GM19455 (cell line): ENCODE results near the gene NRROS.

Source experiments
- ATAC-seq: cut with Tn5 transposase; IDR thresholded peaks from one replicate; pipeline ENCODE4 v1.9.1; 2021; ENCODE audit not compliant: unreplicated experiment

The NRROS gene

GRCh38 chr3:196673632-196674031 lies 34.1 kb downstream of the NRROS start:
- no peak for ATAC-seq

GRCh38 chr3:196677353-196677752 lies 37.9 kb downstream of the NRROS start:
- no peak for ATAC-seq

- no peak for ATAC-seq
Measured at GRCh38 chr3:196677931-196678330, 38.4 kb downstream of the NRROS start.

DNA sequence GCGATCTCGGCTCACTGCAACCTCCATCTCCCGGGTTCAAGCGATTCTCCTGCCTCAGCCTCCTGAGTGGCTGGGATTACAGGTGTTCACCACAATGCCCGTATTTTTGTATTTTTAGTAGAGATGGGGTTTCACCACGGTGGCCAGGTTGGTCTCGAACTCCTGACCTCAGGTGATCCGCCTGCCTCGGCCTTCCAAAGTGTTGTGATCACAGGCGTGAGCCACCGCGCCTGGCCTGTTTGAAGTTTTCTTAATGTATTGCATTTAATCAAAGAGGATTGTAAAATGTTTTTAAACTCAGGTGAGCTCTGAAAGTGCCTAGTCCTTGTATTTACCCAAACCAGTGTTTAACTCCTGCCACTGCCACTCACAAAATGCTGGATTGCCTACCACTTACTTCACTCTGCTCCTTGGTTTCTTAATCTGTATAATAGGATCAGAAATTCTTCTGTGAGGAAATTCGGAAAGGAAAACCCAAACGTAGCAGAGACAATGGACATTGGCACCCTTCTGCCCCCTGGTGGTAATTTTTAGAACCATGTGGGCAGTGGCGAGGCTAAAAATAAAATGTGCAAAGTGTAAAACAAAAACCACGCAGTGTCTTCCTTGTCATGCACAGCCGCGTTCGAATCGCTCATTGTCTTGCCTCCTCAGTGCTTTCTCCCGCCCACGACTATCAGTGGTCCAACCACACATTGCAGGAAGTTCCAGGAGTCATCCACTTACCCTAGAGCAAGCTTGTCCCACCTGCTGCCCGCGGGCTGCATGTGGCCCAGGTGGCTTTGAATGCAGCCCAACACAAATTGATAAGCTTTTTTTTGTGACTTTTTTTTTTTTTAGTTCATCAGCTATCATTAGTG lies 45.3 kb downstream of the NRROS start:
- ATAC-seq: peak; percentile 78

DNA sequence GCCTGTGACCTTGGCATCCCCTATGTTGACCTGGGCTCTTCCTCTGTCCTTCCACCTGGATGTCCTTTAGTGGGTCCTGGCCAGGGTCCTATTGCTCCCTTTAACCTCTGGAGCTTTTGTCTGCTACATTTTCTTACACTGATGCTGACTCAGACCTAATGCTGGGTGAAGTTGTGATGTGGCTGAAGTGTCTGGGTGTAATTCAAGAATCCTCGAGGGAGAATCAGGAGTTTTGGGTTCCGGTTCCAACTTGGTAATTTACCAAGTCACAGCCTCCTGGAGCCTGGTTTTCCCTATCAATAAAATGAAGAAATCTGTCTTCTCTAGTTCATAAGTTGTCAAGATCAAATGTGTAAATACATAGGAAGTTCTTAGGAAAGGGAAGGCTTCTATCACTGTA lies 46.9 kb downstream of the NRROS start:
- no peak for ATAC-seq

DNA sequence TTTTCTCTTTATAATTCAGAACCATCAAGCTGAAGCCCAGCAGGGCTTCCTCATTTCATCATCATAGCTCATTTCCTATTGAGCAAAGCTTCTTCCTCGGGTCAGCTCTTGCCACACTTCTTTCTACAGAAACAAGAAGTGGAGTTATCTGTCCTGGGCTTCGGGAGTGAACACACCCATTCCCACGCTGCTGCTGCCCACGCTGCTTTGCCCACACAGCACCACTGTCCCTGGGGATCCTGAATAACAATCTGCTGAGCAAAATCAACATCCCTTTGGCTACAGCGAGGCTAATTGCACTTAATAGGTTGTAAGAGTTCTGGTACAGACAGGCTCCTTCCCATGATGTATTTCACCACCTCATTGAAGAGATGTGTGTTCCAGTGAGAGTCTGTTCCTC lies 48.9 kb downstream of the NRROS start:
- ATAC-seq: no peak

GRCh38 chr3:196689941-196690660 lies 50.6 kb downstream of the NRROS start:
- no peak for ATAC-seq

GRCh38 chr3:196691386-196691785 lies 51.9 kb downstream of the NRROS start:
- ATAC-seq: no peak

DNA sequence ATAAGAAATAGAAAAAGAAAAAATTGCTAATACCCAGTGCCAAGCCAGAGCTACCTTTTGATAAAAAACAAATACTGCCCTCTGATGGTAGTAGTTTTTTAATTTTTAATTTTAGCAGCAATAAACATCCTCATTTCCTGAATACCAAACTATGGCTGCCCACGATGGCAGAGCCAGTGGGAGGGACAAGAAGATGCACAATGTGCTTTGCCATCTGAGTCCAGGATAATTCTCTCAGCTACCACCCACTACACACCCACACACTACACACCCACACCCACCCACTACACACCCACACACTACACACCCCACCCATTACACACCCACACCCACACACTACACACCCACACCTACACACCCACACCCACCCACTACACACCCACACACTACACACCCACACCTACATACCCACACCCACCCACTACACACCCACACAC lies 54.7 kb downstream of the NRROS start:
- ATAC-seq: no peak

- ATAC-seq: no peak
Measured at GRCh38 chr3:196694941-196695848, 55.7 kb downstream of the NRROS start.

GRCh38 chr3:196695849-196696226 lies 56.3 kb downstream of the NRROS start:
- ATAC-seq: no peak

DNA sequence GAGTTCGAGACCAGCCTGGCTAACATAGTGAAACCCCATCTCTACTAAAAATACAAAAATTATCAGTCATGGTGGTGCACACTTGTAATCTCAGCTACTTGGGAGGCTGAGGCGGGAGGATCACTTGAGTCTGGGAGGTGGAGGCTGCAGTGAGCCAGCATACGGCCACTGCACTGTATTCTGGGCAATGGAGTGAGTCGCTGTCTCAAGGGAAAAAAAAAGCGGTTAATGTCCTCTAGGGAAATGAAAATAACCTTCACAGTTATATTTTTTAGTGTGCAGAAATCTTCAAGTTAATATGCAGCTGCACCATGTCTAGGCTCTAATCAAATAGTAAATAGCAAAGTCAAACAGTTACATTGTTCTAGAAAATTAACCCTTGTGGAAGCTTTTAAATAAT lies 57.8 kb downstream of the NRROS start:
- no peak for ATAC-seq

DNA sequence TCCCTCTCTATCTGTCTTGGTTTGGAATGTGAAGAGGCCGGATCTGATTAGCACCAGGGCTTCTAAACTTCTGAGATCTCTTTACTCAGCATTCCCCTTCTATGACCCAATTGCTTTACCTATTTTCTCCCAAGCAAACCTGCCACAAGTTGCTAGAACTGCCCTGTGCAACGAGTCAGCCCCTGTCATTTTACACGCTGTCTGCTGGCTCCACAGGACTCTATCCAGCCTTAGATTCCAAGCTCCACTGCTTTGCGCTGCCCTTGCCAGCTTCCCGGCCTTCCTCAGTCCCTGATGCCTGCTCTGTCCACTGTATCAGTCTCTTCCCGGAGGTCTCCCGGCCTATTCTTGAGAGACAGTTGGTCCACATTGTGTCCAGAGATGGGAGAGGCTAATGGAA lies 60.3 kb downstream of the NRROS start:
- no peak for ATAC-seq

GRCh38 chr3:196700801-196701200 lies 61.3 kb downstream of the NRROS start:
- ATAC-seq: no peak

GRCh38 chr3:196706327-196706726 lies 66.8 kb downstream of the NRROS start:
- no peak for ATAC-seq

GRCh38 chr3:196706731-196707130 lies 67.2 kb downstream of the NRROS start:
- no peak for ATAC-seq

DNA sequence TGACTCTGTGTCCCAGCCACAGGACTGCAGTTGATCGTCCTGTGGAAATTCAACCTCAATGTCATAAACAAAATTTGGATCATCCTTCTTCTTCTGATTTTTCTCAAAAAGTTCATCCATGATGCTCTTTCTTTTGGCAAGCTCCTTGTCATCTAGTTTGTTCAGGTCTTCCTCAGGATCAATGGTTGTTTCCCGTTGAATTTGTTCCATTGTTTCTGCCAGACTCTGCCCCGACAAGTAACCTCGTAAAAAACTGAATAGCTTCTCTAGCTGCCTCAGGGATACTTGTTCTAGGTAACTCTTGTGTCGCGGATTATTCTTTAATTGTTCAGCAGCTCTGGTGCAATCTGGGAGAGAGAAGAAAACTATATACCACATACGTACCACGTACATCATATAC lies 68.1 kb downstream of the NRROS start:
- no peak for ATAC-seq

GRCh38 chr3:196708467-196708866 lies 69.0 kb downstream of the NRROS start:
- ATAC-seq: no peak
